Heart left ventricle (tissue), 16 donors: ENCODE data around the gene SHC4. TPM values are rescaled to one million over a fixed set of nuclear protein-coding genes. Genes with fewer than 3 reads are reported as not detected.
A peak's percentile ranks its signal among the peaks of the same experiment; 100 is the strongest.

Experiments used
- ATAC-seq, 4 donors: fragments of 200-7000 bp; cut with Tn5 transposase; one replicate each; pipeline ENCODE4 v1.9.1; 2020 to 2022; ENCODE audit warnings: moderate library complexity in 4 of 4, mild to moderate bottlenecking in 3 of 4, moderate number of reproducible peaks in 1 of 4
- DNase-seq, 5 donors: peaks; one replicate each; pipeline ENCODE4 v3.0.0-alpha.2; 2020
- H3K27ac ChIP-seq, 12 donors: fragments of 200-600 bp; sonication (generic) in 4 of 12; one replicate each; pipeline versions ENCODE4 v1.5.0 to v1.8.0; 2016 to 2022; ENCODE audit warnings: mild to moderate bottlenecking in 2 of 12
- H3K27me3 ChIP-seq, 9 donors: fragments of 200-600 bp; sonication (generic) in 2 of 9; one replicate each; pipeline versions ENCODE4 v1.5.1 to v1.8.0; 2016 to 2022; ENCODE audit warnings: mild to moderate bottlenecking in 3 of 9
- H3K36me3 ChIP-seq, 9 donors: fragments of 200-600 bp; sonication (generic) in 2 of 9; one replicate each; pipeline versions ENCODE4 v1.5.0 to v1.8.0; 2018 to 2022; ENCODE audit warnings: mild to moderate bottlenecking in 2 of 9
- H3K4me1 ChIP-seq, 12 donors: fragments of 200-600 bp; sonication (generic) in 4 of 12; one replicate each; pipeline versions ENCODE4 v1.5.0 to v1.8.0; 2016 to 2022; ENCODE audit warnings: mild to moderate bottlenecking in 3 of 12
- H3K4me3 ChIP-seq, 12 donors: fragments of 200-600 bp; sonication (generic) in 4 of 12; one replicate each; pipeline versions ENCODE4 v1.5.0 to v1.8.0; 2017 to 2022; ENCODE audit warnings: mild to moderate bottlenecking in 9 of 12, moderate library complexity in 4 of 12
- H3K9me3 ChIP-seq, 12 donors: fragments of 200-600 bp; sonication (generic) in 4 of 12; one replicate each; pipeline versions ENCODE4 v1.5.0 to v1.8.0; 2016 to 2022; ENCODE audit warnings: mild to moderate bottlenecking in 1 of 12
- CTCF ChIP-seq, 12 donors: fragments of 200-600 bp; sonication (generic) in 4 of 12; IDR thresholded peaks; one replicate each; pipeline versions ENCODE4 v1.5.0 to v1.8.0; 2018 to 2022; ENCODE audit warnings: antibody characterized with exemption in 12 of 12, mild to moderate bottlenecking in 5 of 12
- POLR2A ChIP-seq, 2 donors: fragments of 450-650 bp; IDR thresholded peaks; one replicate each; pipeline ENCODE4 v1.6.1; 2017; ENCODE audit warnings: antibody characterized with exemption in 2 of 2, mild to moderate bottlenecking in 2 of 2, moderate library complexity in 2 of 2
- WGBS, 4 donors: extraction: QIAGEN DNeasy Blood & Tissue Kit in 2 of 4; methylation state at CpG; one replicate each; pipeline versions ENCODE4 v1.1.5 to v1.1.7; 2013 to 2018; 5-methylcytosine and 5-hydroxymethylcytosine counted together
- intact Hi-C, 10 donors: fragments of 100-400 bp; cut with DNase I; formaldehyde crosslinking; loops; one replicate each; pipeline versions ENCODE4 v1.11.1 to v1.14.2; 2022
- polyA plus RNA-seq, 2 donors: library from polyadenylated mRNA; stranded (reverse); fragments of 200-250 nt; gene quantifications; one replicate each; pipeline ENCODE4 v1.2.3, GENCODE V29; 2013
- total RNA-seq, 9 donors: library from RNA; depleted of rRNA in 2 of 9; stranded (reverse); fragments of >200 nt in 2 of 9; fragmentation: NEBNext Ultra II Directional in 3 of 9; extraction: Animal tissue kit (Norgen Biotek cat#: 25700) in 3 of 9; gene quantifications; one replicate each; pipeline versions ENCODE4 v1.1.0 to v1.2.4, GENCODE V29; 2016 to 2023
- donor health status: ischemic (EF 13 %, LVEDD 7.1; RV severe dilation, severe dysfunction).
- donor health status: healthy with polysubstance abuse.
- donor health status: DM: no; HTN: yes; CAD: no.
- donor health status: DM: no; HTN: no; CAD: no.
- donor health status: ischemic (EF 25% LVEDD 6.9; RV normal size, moderate dysfunction).
- donor health status: ischemic (EF 25% LVEDD 5.7; RV mildly dilated, moderate dysfunction).
- donor health status: healthy.
- donor health status: DM: yes; HTN: yes; CAD: no.
- donor health status: ischemic (EF 35%, LVEDD 5.7; RV mildly dilated, moderate dysfunction).
- donor health status: nonischemic (EF 11% LVEDD 7.7; RV severe dilation, severe dysfunction).
- donor health status: DM: yes; HTN: yes; CAD: no.
- donor health status: PGD.
- donor health status: ischemic (EF 29% LVEDD 5.4; RV normal size, mild dysfunction).
- donor health status: nonischemic (EF 23%, LVEDD 6.1; RV moderate dilation, normal function).

The SHC4 gene
- total and polyA plus RNA-seq, 11 donors = 1.3 to 4.1 (median 2.2) TPM

GRCh38 chr15:48781481-48782081 is 182.1 kb downstream of the SHC4 start:
- 97 to 99% (median 97%) methylated on average over 5 of the region's 5 CpGs for WGBS, 4 donors
- peaks cover 0 to 61% (median 5%) of the 10 kb centered on the region in 9 donors for H3K36me3 ChIP-seq
- H3K9me3 ChIP-seq = no peaks in the 10 kb centered on the region
- ATAC-seq = no peak
- no peaks in the 10 kb centered on the region for H3K27me3 ChIP-seq
- DNase-seq = no peak
- H3K4me3 ChIP-seq = no peak overlapping the region
- no peak for TF ChIP-seq POLR2A (IDR thresholded peaks at IDR 0.05)
- intact Hi-C loops = no loop called here
- no peak overlapping the region for H3K27ac ChIP-seq
- H3K4me1 ChIP-seq = peaks cover 0 to 5% (median 0%) of the 10 kb centered on the region in 12 donors

GRCh38 chr15:48781017-48781416 is 182.7 kb downstream of the SHC4 start:
- no peak overlapping the region for H3K27ac ChIP-seq
- no peak overlapping the region for H3K4me3 ChIP-seq
- peaks cover 0 to 5% (median 0%) of the 10 kb centered on the region in 12 donors for H3K4me1 ChIP-seq
- no peaks in the 10 kb centered on the region for H3K27me3 ChIP-seq
- TF ChIP-seq POLR2A (IDR thresholded peaks at IDR 0.05) (no peak), CTCF (IDR thresholded peaks at IDR 0.05) (no peak)
- H3K9me3 ChIP-seq = no peaks in the 10 kb centered on the region
- intact Hi-C loops = no loop called here
- peaks cover 0 to 55% (median 5%) of the 10 kb centered on the region in 9 donors for H3K36me3 ChIP-seq
- DNase-seq (no peak), ATAC-seq (no peak)
- 73 to 82% (median 77%) methylated on average over 2 of the region's 2 CpGs for WGBS, 4 donors

- H3K4me3 ChIP-seq = no peak overlapping the region
- DNase-seq (no peak), ATAC-seq (peak in 2 of 4 donors; percentile 22 to 61)
- peaks cover 0 to 37% (median 5%) of the 10 kb centered on the region in 9 donors for H3K36me3 ChIP-seq
- no peaks in the 10 kb centered on the region for H3K27me3 ChIP-seq
- H3K27ac ChIP-seq = peak overlapping the region in 4 of 12 donors; percentile 18 to 34 (median 20)
- TF ChIP-seq CTCF (IDR thresholded peaks at IDR 0.05) = no peak
- TF ChIP-seq POLR2A (IDR thresholded peaks at IDR 0.05) = no peak
- peaks cover 0 to 12% (median 0%) of the 10 kb centered on the region in 12 donors for H3K9me3 ChIP-seq
- H3K4me1 ChIP-seq = peaks cover 0 to 5% (median 0%) of the 10 kb centered on the region in 12 donors
- intact Hi-C loops = no loop called here
- WGBS, 4 donors = 81 to 84% (median 82%) methylated on average over 10 of the region's 10 CpGs
Measured at GRCh38 chr15:48778331-48778730, 185.4 kb downstream of the SHC4 start.

- DNase-seq (no peak), ATAC-seq (peak in 2 of 4 donors; percentile 26 to 34)
- no peak overlapping the region for H3K4me3 ChIP-seq
- peaks cover 0 to 32% (median 5%) of the 10 kb centered on the region in 9 donors for H3K36me3 ChIP-seq
- H3K4me1 ChIP-seq = peaks cover 0 to 5% (median 0%) of the 10 kb centered on the region in 12 donors
- no peak for TF ChIP-seq CTCF (IDR thresholded peaks at IDR 0.05)
- TF ChIP-seq POLR2A (IDR thresholded peaks at IDR 0.05) = no peak
- peaks cover 0 to 12% (median 0%) of the 10 kb centered on the region in 12 donors for H3K9me3 ChIP-seq
- peak overlapping the region in 6 of 12 donors; percentile 6 to 35 (median 20) for H3K27ac ChIP-seq
- intact Hi-C loops = no loop called here
- WGBS, 4 donors = 62 to 74% (median 69%) methylated on average over 1 of the region's 1 CpG
- no peaks in the 10 kb centered on the region for H3K27me3 ChIP-seq
Measured at GRCh38 chr15:48777645-48778330, 185.9 kb downstream of the SHC4 start.
